Measurements from ENCODE around the gene GRK3.
"Not testable (repeated sequence)": the region's sequence is repeated elsewhere in the genome, so short reads cannot be mapped to it uniquely, and the experiment has no call there.

- not testable (repeated sequence) for TF ChIP-seq CTCF, POLR2A (IDR thresholded peaks at IDR 0.05)
These were observed 25.2 kb downstream of the GRK3 start for GRCh38 chr22:25589664-25590063.

Data from Peyer's patch (tissue), 4 donors.